HG03571 (cell line): Measurements from ENCODE around the gene GUCY2D.
"Not testable (repeated sequence)": the region's sequence is repeated elsewhere in the genome, so short reads cannot be mapped to it uniquely, and the experiment has no call there.

Experiments
- ATAC-seq: cut with Tn5 transposase; IDR thresholded peaks from one replicate; pipeline ENCODE4 v1.9.1; 2021; ENCODE audit not compliant: unreplicated experiment

The GUCY2D gene

GRCh38 chr17:8041979-8042378 lies 39.6 kb downstream of the GUCY2D start:
- no peak for ATAC-seq

GRCh38 chr17:8044819-8045810 lies 42.7 kb downstream of the GUCY2D start:
- no peak for ATAC-seq

- no peak for ATAC-seq
These were observed 44.0 kb downstream of the GUCY2D start for GRCh38 chr17:8046306-8046928.

- no peak for ATAC-seq
These were observed 44.7 kb downstream of the GUCY2D start for GRCh38 chr17:8046929-8047768.

GRCh38 chr17:8047769-8048110 lies 45.3 kb downstream of the GUCY2D start:
- no peak for ATAC-seq

GRCh38 chr17:8048236-8048635 lies 45.8 kb downstream of the GUCY2D start:
- ATAC-seq: no peak

- no peak for ATAC-seq
These were observed 46.3 kb downstream of the GUCY2D start for GRCh38 chr17:8048736-8049135.

- ATAC-seq: no peak
These were observed 49.4 kb downstream of the GUCY2D start for GRCh38 chr17:8051831-8052230.

- no peak for ATAC-seq
These were observed 50.1 kb downstream of the GUCY2D start for GRCh38 chr17:8052256-8053252.

GRCh38 chr17:8053600-8053999 lies 51.2 kb downstream of the GUCY2D start:
- ATAC-seq: no peak

GRCh38 chr17:8055851-8056231 lies 53.4 kb downstream of the GUCY2D start:
- ATAC-seq: no peak

GRCh38 chr17:8056232-8056975 lies 54.0 kb downstream of the GUCY2D start:
- peak; percentile 66 for ATAC-seq

GRCh38 chr17:8056976-8057625 lies 54.7 kb downstream of the GUCY2D start:
- no peak for ATAC-seq

GRCh38 chr17:8057691-8058114 lies 55.3 kb downstream of the GUCY2D start:
- no peak for ATAC-seq

GRCh38 chr17:8059131-8059530 lies 56.7 kb downstream of the GUCY2D start:
- no peak for ATAC-seq

- no peak for ATAC-seq
These were observed 57.9 kb downstream of the GUCY2D start for GRCh38 chr17:8060274-8060673.

- not testable (repeated sequence) for ATAC-seq
These were observed 59.4 kb downstream of the GUCY2D start for GRCh38 chr17:8061851-8062250.

- ATAC-seq: no peak
These were observed 60.0 kb downstream of the GUCY2D start for GRCh38 chr17:8062435-8062806.
